NCI-H1694 treated with DMSO at 0.1 percent for 48 hours (cell line): ENCODE data around the gene CCDC28A.

ENCODE experiments used
- DNase-seq: peaks from one replicate; lab custom pipeline; 2025; lab: John Stamatoyannopoulos, UW

The CCDC28A gene

GRCh38 chr6:138833816-138834539 is 60.4 kb downstream of the CCDC28A start:
- DNase-seq: peak; percentile 89

GRCh38 chr6:138837246-138837645 is 63.7 kb downstream of the CCDC28A start:
- DNase-seq: no peak
